Raji (cell line): Measurements from ENCODE around the gene GAGE1.
"Not testable (repeated sequence)": the region's sequence is repeated elsewhere in the genome, so short reads cannot be mapped to it uniquely, and the experiment has no call there.

Source experiments
- POLR2A ChIP-seq: IDR thresholded peaks from 2 replicates; pipeline ENCODE4 v1.6.1; 2011; ENCODE audit warnings: low read depth, low read length, control low read depth; ENCODE audit not compliant: insufficient read depth

Gene GAGE1

DNA sequence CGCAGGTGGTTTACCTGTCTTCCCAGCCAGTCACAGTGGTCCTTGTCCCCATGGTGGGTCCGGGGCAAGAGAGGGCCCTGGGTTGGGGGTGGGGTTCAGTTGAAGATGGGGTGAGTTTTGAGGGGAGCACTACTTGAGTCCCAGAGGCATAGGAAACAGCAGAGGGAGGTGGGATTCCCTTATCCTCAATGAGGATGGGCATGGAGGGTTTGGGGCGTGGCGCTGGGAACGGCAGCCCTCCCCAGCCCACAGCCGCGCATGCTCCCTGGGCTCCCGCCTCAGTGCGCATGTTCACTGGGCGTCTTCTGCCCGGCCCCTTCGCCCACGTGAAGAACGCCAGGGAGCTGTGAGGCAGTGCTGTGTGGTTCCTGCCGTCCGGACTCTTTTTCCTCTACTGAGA, at the start of gene GAGE1:
TSS of gene GAGE1 (plus strand) at position 301 of the 400 bp plus-strand sequence. CDS start 1,155 bp downstream, outside the sequence.
- not testable (repeated sequence) for TF ChIP-seq POLR2A

DNA sequence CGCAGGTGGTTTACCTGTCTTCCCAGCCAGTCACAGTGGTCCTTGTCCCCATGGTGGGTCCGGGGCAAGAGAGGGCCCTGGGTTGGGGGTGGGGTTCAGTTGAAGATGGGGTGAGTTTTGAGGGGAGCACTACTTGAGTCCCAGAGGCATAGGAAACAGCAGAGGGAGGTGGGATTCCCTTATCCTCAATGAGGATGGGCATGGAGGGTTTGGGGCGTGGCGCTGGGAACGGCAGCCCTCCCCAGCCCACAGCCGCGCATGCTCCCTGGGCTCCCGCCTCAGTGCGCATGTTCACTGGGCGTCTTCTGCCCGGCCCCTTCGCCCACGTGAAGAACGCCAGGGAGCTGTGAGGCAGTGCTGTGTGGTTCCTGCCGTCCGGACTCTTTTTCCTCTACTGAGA, 47.8 kb upstream of the GAGE1 start, which contains the start of gene GAGE12E:
TSS of gene GAGE12E (plus strand) at position 301 of the 400 bp plus-strand sequence. CDS start 1,155 bp downstream, outside the sequence.
- TF ChIP-seq POLR2A, result not testable (repeated sequence)

GRCh38 chrX:49560542-49560941, 38.3 kb upstream of the GAGE1 start, which contains the start of gene GAGE12F:
Gene GAGE12F, plus strand, starts transcription at chrX:49560842. Its CDS starts 1,155 bp downstream, at chrX:49561997.
- TF ChIP-seq POLR2A, result not testable (repeated sequence)

GRCh38 chrX:49570100-49570499, 28.7 kb upstream of the GAGE1 start, which contains the start of gene GAGE12G:
Gene GAGE12G, plus strand, starts transcription at chrX:49570400. Its CDS starts 1,155 bp downstream, at chrX:49571555.
- not testable (repeated sequence) for TF ChIP-seq POLR2A

GRCh38 chrX:49579649-49580048, 19.2 kb upstream of the GAGE1 start, which contains the start of gene GAGE12H:
Gene GAGE12H, plus strand, starts transcription at chrX:49579949. Its CDS starts 1,155 bp downstream, at chrX:49581104.
- TF ChIP-seq POLR2A, result not testable (repeated sequence)

GRCh38 chrX:49589196-49589595, 9.6 kb upstream of the GAGE1 start, which contains the start of gene GAGE2A:
Gene GAGE2A, plus strand, starts transcription at chrX:49589496. Its CDS starts 1,155 bp downstream, at chrX:49590651.
- TF ChIP-seq POLR2A, result not testable (repeated sequence)

GRCh38 chrX:49610718-49611310, 12.0 kb downstream of the GAGE1 start:
- TF ChIP-seq POLR2A, result no peak

GRCh38 chrX:49618574-49618973, 19.8 kb downstream of the GAGE1 start:
- no peak for TF ChIP-seq POLR2A

- no peak for TF ChIP-seq POLR2A
Observed at GRCh38 chrX:49627086-49627777, 28.4 kb downstream of the GAGE1 start.

DNA sequence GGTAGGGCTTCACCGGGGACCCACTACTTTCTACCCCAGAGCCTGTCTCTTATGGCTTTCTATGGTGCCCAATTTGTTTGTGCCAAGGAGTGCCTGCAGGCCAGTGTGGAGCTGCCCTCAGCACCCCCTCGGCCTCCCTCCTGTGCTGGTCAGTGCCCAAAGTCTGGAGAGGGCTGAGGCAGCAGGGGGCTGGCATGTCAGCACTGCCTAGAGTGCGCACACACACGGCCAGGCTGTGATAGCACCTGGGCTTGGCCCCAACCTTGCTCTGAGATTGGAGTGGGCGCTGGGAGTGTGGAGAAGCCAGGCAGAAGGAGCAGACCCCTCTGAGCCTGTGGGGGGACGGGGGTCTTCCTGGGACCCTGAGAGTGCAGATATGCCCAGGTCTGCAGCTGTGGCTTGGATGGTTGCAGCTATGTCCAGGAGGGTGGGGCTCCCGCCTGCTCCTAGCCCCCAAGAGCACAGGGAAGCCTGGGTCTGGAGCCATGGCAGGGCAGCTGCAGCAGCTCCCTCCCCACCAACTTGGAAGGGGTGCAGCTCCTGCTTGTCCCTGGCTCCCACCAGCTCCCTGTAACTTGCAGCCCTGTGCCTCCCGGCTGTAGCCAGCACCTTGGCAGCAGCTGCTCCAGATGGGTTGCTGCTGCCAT, 46.3 kb downstream of the GAGE1 start:
- TF ChIP-seq POLR2A, result no peak

- no peak for TF ChIP-seq POLR2A
Observed at GRCh38 chrX:49656533-49656932, 57.7 kb downstream of the GAGE1 start.
